Osteocyte (in vitro differentiated cells): Measurements from ENCODE around the gene BNC2. TPM values are rescaled to one million over a fixed set of nuclear protein-coding genes. Genes with fewer than 3 reads are reported as not detected.

Experiments
- DNase-seq: peaks from one replicate; pipeline ENCODE4 v3.0.0; 2021; ENCODE audit warnings: mixed read lengths; ENCODE audit not compliant: unreplicated experiment; ENCODE audit errors: extremely low spot score
- H3K27ac Mint-ChIP-seq: one replicate; pipeline ENCODE4 v1.8.0; 2021; ENCODE audit warnings: mild to moderate bottlenecking, mixed read lengths; ENCODE audit not compliant: unreplicated experiment
- H3K27me3 Mint-ChIP-seq: one replicate; pipeline ENCODE4 v1.8.0; 2021; ENCODE audit warnings: mixed read lengths; ENCODE audit not compliant: unreplicated experiment
- H3K36me3 Mint-ChIP-seq: one replicate; pipeline ENCODE4 v1.8.0; 2021; ENCODE audit warnings: mixed read lengths; ENCODE audit not compliant: unreplicated experiment
- H3K4me1 Mint-ChIP-seq: one replicate; pipeline ENCODE4 v1.8.0; 2021; ENCODE audit warnings: mixed read lengths; ENCODE audit not compliant: unreplicated experiment
- H3K4me3 Mint-ChIP-seq: one replicate; pipeline ENCODE4 v1.8.0; 2021; ENCODE audit warnings: mild to moderate bottlenecking, moderate library complexity, mixed read lengths; ENCODE audit not compliant: unreplicated experiment
- H3K9me3 Mint-ChIP-seq: one replicate; pipeline ENCODE4 v1.8.0; 2021; ENCODE audit warnings: mixed read lengths; ENCODE audit not compliant: unreplicated experiment
- total RNA-seq: library from RNA; stranded (reverse); gene quantifications from 2 replicates; pipeline ENCODE4 v1.2.1, GENCODE V29; 2021
- TF ChIP-seq, protein P1 (sequence below): fragments of 200-600 bp; sonication (generic); IDR thresholded peaks from 2 replicates; pipeline ENCODE4 v1.5.0; 2021; ENCODE audit warnings: antibody characterized with exemption, mild to moderate bottlenecking, moderate library complexity

BNC2 gene
- total RNA-seq, 1 donor from 2014 or later = 66.5 TPM

DNA sequence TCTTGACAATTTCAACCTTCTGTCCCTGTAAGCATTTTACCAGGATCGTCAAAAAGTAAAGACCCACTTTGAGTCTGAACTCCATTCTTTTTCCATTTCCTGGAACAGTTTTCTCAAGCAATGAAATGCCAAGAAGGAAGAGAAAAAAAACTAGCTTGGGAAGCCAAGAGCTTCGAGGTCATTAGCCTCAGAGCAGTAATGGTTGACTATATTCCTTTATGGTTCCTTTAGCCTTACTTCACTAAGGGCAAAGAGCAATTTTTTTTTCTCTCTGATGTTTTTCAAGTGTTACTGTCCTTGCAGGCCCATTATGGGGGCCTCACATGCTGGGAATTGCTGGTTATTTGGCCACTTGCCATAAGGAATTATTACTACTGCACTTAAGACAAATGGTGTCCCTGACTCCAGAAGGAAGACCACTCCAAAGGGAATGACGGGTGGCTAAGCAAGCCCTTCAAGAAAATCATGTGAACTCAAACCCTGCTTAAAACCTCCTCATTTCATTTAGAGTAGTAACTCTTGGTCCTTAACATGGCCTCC is 37.1 kb downstream of the BNC2 start:
- peaks cover 8% of the 10 kb centered on the region for H3K9me3 Mint-ChIP-seq
- TF ChIP-seq, protein P1, sequence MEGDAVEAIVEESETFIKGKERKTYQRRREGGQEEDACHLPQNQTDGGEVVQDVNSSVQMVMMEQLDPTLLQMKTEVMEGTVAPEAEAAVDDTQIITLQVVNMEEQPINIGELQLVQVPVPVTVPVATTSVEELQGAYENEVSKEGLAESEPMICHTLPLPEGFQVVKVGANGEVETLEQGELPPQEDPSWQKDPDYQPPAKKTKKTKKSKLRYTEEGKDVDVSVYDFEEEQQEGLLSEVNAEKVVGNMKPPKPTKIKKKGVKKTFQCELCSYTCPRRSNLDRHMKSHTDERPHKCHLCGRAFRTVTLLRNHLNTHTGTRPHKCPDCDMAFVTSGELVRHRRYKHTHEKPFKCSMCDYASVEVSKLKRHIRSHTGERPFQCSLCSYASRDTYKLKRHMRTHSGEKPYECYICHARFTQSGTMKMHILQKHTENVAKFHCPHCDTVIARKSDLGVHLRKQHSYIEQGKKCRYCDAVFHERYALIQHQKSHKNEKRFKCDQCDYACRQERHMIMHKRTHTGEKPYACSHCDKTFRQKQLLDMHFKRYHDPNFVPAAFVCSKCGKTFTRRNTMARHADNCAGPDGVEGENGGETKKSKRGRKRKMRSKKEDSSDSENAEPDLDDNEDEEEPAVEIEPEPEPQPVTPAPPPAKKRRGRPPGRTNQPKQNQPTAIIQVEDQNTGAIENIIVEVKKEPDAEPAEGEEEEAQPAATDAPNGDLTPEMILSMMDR = no peak
- no peak overlapping the region for H3K4me3 Mint-ChIP-seq
- H3K27ac Mint-ChIP-seq = no peak overlapping the region
- H3K4me1 Mint-ChIP-seq = peaks cover 71% of the 10 kb centered on the region
- DNase-seq = no peak
- no peaks in the 10 kb centered on the region for H3K27me3 Mint-ChIP-seq
- H3K36me3 Mint-ChIP-seq = peaks cover 9% of the 10 kb centered on the region

DNA sequence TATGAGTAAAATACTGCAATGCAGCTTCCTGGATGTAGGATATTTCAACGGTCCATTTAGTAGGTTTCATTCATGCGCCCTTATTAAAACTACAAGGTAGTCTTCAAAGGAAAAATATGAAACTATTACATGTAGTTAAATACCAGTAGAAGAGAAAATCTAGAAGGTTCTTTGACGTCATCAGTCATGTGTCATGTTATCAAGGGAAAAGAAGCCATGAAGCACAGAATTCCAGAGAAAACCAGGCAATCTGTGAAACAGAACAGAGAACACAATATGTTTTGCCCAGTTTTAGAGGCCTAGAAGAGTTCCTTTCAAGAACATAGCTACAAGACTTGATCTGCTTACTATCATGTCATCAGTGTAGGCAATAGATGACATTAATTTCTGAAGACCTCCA is 38.4 kb downstream of the BNC2 start:
- Mint-ChIP-seq H3K36me3 (peaks cover 9% of the 10 kb centered on the region), H3K27ac (no peak overlapping the region), H3K4me1 (peaks cover 76% of the 10 kb centered on the region), H3K9me3 (peaks cover 8% of the 10 kb centered on the region), H3K4me3 (no peak overlapping the region), H3K27me3 (no peaks in the 10 kb centered on the region)
- DNase-seq = no peak
- TF ChIP-seq, protein P1 = no peak

DNA sequence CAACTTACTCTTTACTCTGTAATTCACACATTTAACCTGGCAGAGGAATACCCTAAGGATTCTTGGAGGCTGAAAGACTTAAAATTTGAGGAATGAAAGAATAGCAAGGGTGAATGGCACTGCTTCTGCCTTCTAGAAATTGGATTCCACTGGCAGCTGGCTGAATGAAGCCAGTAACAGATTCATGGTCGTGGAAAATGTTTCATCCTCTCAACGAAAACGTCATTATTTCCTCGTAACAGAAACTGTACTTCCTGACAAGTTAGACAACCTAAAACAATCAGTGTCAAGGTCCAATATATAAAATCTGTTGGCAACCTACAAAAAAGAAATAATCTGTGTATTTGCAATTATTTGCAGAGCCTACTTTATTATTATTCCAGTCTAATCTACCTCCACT is 39.7 kb downstream of the BNC2 start:
- peaks cover 81% of the 10 kb centered on the region for H3K4me1 Mint-ChIP-seq
- no peak overlapping the region for H3K4me3 Mint-ChIP-seq

DNA sequence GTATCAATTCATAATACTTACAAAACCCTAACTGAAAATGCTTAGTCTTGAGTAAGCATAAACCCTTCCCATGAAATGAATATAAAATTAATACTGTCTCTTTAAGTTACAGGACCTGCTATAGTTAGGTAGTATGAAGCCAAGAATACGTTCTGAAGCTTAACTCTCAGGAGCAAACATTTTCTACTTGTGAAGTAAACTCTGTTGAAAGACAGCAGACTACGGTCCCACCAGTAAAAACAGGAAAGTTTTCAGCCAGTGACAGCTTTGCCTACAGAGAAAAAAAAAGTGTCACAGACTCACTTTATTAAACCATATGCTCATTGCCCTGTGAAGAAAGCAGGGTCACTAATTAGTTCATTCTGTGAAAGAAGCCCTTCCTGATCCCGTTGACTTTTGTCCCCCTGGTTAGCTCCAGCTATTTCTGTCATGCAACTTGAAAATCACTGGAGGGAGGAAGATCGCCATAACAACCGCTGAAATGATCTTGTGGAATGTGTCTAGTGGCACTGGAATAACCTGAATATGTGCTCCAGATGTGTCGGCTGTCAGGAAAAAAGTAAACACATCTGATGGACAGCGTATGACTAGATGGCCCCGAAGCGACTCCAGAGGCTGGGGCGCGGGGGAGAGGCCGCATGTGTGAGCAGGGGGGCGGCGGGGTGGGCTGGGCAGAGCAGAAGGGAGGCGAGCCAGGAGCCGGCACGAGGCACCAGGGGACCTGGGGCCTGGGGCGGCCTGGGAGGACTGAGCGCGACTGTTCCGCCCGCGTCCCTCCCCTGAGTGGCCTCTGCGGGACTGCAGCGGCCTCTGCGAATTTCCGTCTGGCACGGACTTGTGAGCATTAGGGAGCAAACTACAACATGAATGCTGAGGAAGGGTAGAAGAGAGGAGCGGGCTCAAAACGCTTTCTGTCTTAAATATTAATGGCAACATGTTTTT is 41.9 kb downstream of the BNC2 start:
- Mint-ChIP-seq H3K27ac (peak overlapping the region; percentile 94), H3K9me3 (peaks cover 8% of the 10 kb centered on the region), H3K4me3 (peak overlapping the region; percentile 67), H3K36me3 (peaks cover 6% of the 10 kb centered on the region), H3K27me3 (no peaks in the 10 kb centered on the region), H3K4me1 (peaks cover 85% of the 10 kb centered on the region)
- TF ChIP-seq, protein P1 = no peak
- peak; percentile 85 for DNase-seq

More for the DNA sequence above, 39.7 kb downstream of the BNC2 start:
- Mint-ChIP-seq H3K36me3 (peaks cover 9% of the 10 kb centered on the region), H3K27me3 (no peaks in the 10 kb centered on the region), H3K27ac (peak overlapping the region; percentile 78), H3K9me3 (peaks cover 8% of the 10 kb centered on the region)
- TF ChIP-seq, protein P1 = no peak
- no peak for DNase-seq

DNA sequence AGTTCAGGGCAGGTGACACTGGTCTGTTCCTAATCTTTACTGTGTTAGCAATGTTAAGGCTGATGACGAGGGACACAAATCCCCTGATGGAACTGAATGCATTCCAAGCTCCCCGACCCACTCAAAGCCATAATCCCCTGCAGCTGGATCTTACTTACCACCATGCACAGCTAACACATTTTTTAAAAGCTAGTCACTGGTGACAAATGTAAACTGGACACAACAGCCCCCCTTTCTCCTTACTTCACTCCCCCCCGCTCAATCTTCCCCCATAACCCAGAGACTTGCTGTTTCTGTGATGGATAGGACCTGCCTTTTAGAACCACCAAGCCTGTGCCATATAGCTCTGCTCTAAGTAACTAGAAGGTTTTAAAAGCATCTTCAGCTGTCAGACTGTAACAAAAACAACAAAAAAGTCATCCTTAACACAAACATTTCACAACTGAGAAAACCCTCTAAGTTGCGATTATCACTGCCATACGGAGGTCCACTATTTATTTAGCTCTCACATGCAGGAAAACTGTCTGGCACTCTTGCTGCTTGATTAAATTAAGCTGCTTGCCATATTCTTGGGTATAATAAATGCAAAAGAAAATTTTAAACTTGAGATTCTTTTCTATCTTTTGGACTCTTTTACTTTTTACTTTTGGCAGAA is 44.4 kb downstream of the BNC2 start:
- H3K27ac Mint-ChIP-seq = peak overlapping the region; percentile 89
- H3K27me3 Mint-ChIP-seq = no peaks in the 10 kb centered on the region
- H3K36me3 Mint-ChIP-seq = no peaks in the 10 kb centered on the region
- H3K9me3 Mint-ChIP-seq = no peaks in the 10 kb centered on the region
- H3K4me3 Mint-ChIP-seq = peak overlapping the region; percentile 57
- DNase-seq = no peak
- TF ChIP-seq, protein P1 = no peak
- peaks cover 94% of the 10 kb centered on the region for H3K4me1 Mint-ChIP-seq
